WTC11 (cell line): Measurements from ENCODE around the gene KRTAP4-6. TPM values are rescaled to one million over a fixed set of nuclear protein-coding genes. Genes with fewer than 3 reads are reported as not detected.

Experiments
- ATAC-seq: fragments of 200-7000 bp; cut with Tn5 transposase; 2 replicates; pipeline ENCODE4 v1.10.0; 2021; ENCODE audit warnings: mild to moderate bottlenecking, moderate library complexity
- CTCF ChIA-PET: fragments of 300-600 bp; sonication (Branson Sonifier 250); formaldehyde crosslinking; loops from one replicate; lab custom pipeline; 2021; ENCODE audit warnings: antibody characterized with exemption; lab: Charles Lee
- POLR2A ChIA-PET: fragments of 350-600 bp; sonication (Branson Sonifier 250); formaldehyde crosslinking; loops from one replicate; lab custom pipeline; 2021; ENCODE audit warnings: antibody characterized with exemption; lab: Charles Lee
- DNase-seq: peaks from one replicate; pipeline ENCODE4 v3.0.0; 2021; ENCODE audit warnings: low spot score
- H3K27ac Mint-ChIP-seq: 2 replicates; pipeline ENCODE4 v1.8.0; 2021; ENCODE audit warnings: mixed read lengths
- H3K27me3 Mint-ChIP-seq: 2 replicates; pipeline ENCODE4 v1.8.0; 2021; ENCODE audit warnings: low read depth, mild to moderate bottlenecking, moderate library complexity, mixed read lengths
- H3K36me3 Mint-ChIP-seq: 2 replicates; pipeline ENCODE4 v1.8.0; 2021; ENCODE audit warnings: mixed read lengths
- H3K4me1 Mint-ChIP-seq: 2 replicates; pipeline ENCODE4 v1.8.0; 2022; ENCODE audit warnings: mixed read lengths
- H3K4me3 Mint-ChIP-seq: 2 replicates; pipeline ENCODE4 v1.8.0; 2021; ENCODE audit warnings: mild to moderate bottlenecking, moderate library complexity, mixed read lengths
- H3K9me3 Mint-ChIP-seq: 2 replicates; pipeline ENCODE4 v1.8.0; 2021; ENCODE audit warnings: mixed read lengths
- ATF1 ChIP-seq: sonication (generic); formaldehyde crosslinking; IDR thresholded peaks from 2 replicates; pipeline ENCODE4 v1.8.1; 2023; ENCODE audit warnings: mild to moderate bottlenecking, moderate library complexity, missing genetic modification reagents
- E2F1 ChIP-seq: sonication (generic); formaldehyde crosslinking; IDR thresholded peaks from 2 replicates; pipeline ENCODE4 v1.8.0; 2022; ENCODE audit warnings: mild to moderate bottlenecking, missing genetic modification reagents
- ELF4 ChIP-seq: sonication (generic); formaldehyde crosslinking; IDR thresholded peaks from 2 replicates; pipeline ENCODE4 v1.8.1; 2022; ENCODE audit warnings: low read depth, mild to moderate bottlenecking, moderate library complexity, missing genetic modification reagents
- FOXP4 ChIP-seq: sonication (generic); formaldehyde crosslinking; IDR thresholded peaks from 2 replicates; pipeline ENCODE4 v1.8.0; 2022; ENCODE audit warnings: mild to moderate bottlenecking, missing genetic modification reagents
- HMGA2 ChIP-seq: fragments of 250-450 bp; sonication (Bioruptor Pico); IDR thresholded peaks from 2 replicates; pipeline ENCODE4 v1.4.0; 2021; ENCODE audit warnings: mild to moderate bottlenecking, moderate library complexity
- HMGXB4 ChIP-seq: sonication (generic); formaldehyde crosslinking; IDR thresholded peaks from 2 replicates; pipeline ENCODE4 v1.8.1; 2023; ENCODE audit warnings: mild to moderate bottlenecking, moderate library complexity, missing genetic modification reagents
- MAX ChIP-seq: sonication (generic); formaldehyde crosslinking; IDR thresholded peaks from 2 replicates; pipeline ENCODE4 v1.8.0; 2022; ENCODE audit warnings: mild to moderate bottlenecking, missing genetic modification reagents
- OVOL2 ChIP-seq: fragments of 250-450 bp; sonication (Bioruptor Pico); IDR thresholded peaks from 2 replicates; pipeline ENCODE4 v1.9.0; 2021; ENCODE audit warnings: mild to moderate bottlenecking, borderline replicate concordance
- RORB ChIP-seq: fragments of 250-450 bp; sonication (Bioruptor Pico); IDR thresholded peaks from 2 replicates; pipeline ENCODE4 v1.9.0; 2021; ENCODE audit warnings: mild to moderate bottlenecking
- SP1 ChIP-seq: sonication (generic); formaldehyde crosslinking; conservative IDR thresholded peaks from 2 replicates; pipeline ENCODE4 v1.8.1; 2022; ENCODE audit warnings: missing genetic modification reagents
- USF1 ChIP-seq: sonication (generic); formaldehyde crosslinking; IDR thresholded peaks from 2 replicates; pipeline ENCODE4 v1.8.0; 2022; ENCODE audit warnings: mild to moderate bottlenecking, missing genetic modification reagents
- USF2 ChIP-seq: sonication (generic); formaldehyde crosslinking; IDR thresholded peaks from 2 replicates; pipeline ENCODE4 v1.8.1; 2023; ENCODE audit warnings: mild to moderate bottlenecking, missing genetic modification reagents, moderate library complexity
- ZMAT4 ChIP-seq: fragments of 250-450 bp; sonication (Bioruptor Pico); IDR thresholded peaks from 2 replicates; pipeline ENCODE4 v1.9.0; 2021; ENCODE audit warnings: mild to moderate bottlenecking
- ZNF219 ChIP-seq: sonication (generic); formaldehyde crosslinking; IDR thresholded peaks from 2 replicates; pipeline ENCODE4 v1.8.0; 2023; ENCODE audit warnings: missing genetic modification reagents, mild to moderate bottlenecking, borderline replicate concordance
- ZNF281 ChIP-seq: sonication (generic); formaldehyde crosslinking; IDR thresholded peaks from 2 replicates; pipeline ENCODE4 v1.8.0; 2023; ENCODE audit warnings: mild to moderate bottlenecking, missing genetic modification reagents
- ZNF423 ChIP-seq: fragments of 250-450 bp; sonication (Bioruptor Pico); IDR thresholded peaks from 2 replicates; pipeline ENCODE4 v2.1.2; 2022; ENCODE audit warnings: mild to moderate bottlenecking, moderate library complexity
- ZSCAN18 ChIP-seq: fragments of 250-450 bp; sonication (Bioruptor Pico); IDR thresholded peaks from 2 replicates; pipeline ENCODE4 v2.1.2; 2022; ENCODE audit warnings: mild to moderate bottlenecking, moderate library complexity
- total RNA-seq: library from RNA; stranded (reverse); gene quantifications from 3 replicates; pipeline ENCODE4 v1.2.3, GENCODE V29; 2021

Gene KRTAP4-6
- total RNA-seq, 1 experiment from 2014 or later: not detected

GRCh38 chr17:41167561-41167960, 27.2 kb upstream of the KRTAP4-6 start:
- Mint-ChIP-seq H3K27ac (no peak overlapping the region), H3K36me3 (no peaks in the 10 kb centered on the region), H3K27me3 (no peaks in the 10 kb centered on the region), H3K4me3 (no peak overlapping the region), H3K9me3 (no peaks in the 10 kb centered on the region), H3K4me1 (no peaks in the 10 kb centered on the region; the same call in none of the 2 replicates)
- CTCF ChIA-PET: no interaction called here
- no peak for TF ChIP-seq ZSCAN18 (CRISPR knock-in tag)
- TF ChIP-seq HMGA2 (CRISPR knock-in tag): no peak
- TF ChIP-seq HMGXB4 (CRISPR knock-in tag): no peak
- no peak for TF ChIP-seq SP1 (CRISPR knock-in tag)
- no peak for TF ChIP-seq USF2 (CRISPR knock-in tag)
- TF ChIP-seq ZMAT4 (CRISPR knock-in tag): no peak
- TF ChIP-seq ZNF281: no peak
- no peak for TF ChIP-seq ZNF219 (CRISPR knock-in tag)
- TF ChIP-seq MAX: no peak
- no peak for TF ChIP-seq ATF1 (CRISPR knock-in tag)
- no peak for TF ChIP-seq OVOL2 (CRISPR knock-in tag)
- TF ChIP-seq ELF4 (CRISPR knock-in tag): no peak
- TF ChIP-seq USF1 (CRISPR knock-in tag): no peak
- TF ChIP-seq RORB: no peak
- no peak for TF ChIP-seq ZNF423 (CRISPR knock-in tag)
- TF ChIP-seq FOXP4 (CRISPR knock-in tag): no peak
- TF ChIP-seq E2F1: no peak
- POLR2A ChIA-PET: no interaction called here
- ATAC-seq (no peak), DNase-seq (no peak)
